ENCODE data around the gene SLC16A1.
"Not testable (repeated sequence)": the region's sequence is repeated elsewhere in the genome, so short reads cannot be mapped to it uniquely, and the experiment has no call there.

SLC16A1 gene

DNA sequence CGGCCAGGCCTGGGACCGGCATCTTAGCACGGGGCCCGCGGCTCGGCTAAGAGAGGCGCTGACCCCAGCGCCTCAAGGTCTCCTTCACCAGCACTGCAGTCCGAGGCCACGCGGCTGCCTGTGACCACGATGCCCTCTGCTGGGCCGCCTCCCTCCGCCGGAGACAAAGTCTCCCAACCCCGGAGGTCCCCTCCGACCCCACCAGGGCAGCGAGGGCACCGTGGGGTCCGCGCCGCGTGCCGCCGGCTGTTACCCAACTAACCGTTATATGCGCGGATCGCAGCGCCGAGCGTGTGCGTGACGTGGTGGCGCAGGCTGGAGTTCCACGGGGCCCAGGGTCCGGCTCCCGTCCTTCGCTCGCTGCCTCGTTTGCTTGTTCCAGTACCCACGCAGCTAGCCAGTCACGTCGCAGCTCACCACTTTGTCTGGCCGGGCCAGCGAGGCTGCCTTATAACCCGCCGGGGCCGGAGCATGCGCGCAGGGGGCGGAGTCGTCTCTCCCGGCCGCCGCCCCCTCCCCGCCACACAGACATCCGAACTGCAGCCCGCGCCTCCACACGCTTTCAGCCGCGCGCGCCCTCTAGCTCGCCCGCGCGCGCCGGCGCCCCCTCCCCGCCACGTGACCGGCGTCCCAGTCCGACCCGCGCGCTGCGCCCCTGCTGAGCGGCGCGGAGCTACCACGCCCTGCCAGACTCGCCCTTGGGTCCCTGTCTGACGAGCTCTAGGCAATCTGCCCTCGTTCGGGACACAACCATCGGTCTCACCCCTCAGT is at the start of gene SLC16A1:
SLC16A1 (minus strand) TSS at position 424 of the 771 bp plus-strand sequence. CDS start 26,888 bp downstream, outside the sequence.
- peak; percentile 91 for DNase-seq

DNA sequence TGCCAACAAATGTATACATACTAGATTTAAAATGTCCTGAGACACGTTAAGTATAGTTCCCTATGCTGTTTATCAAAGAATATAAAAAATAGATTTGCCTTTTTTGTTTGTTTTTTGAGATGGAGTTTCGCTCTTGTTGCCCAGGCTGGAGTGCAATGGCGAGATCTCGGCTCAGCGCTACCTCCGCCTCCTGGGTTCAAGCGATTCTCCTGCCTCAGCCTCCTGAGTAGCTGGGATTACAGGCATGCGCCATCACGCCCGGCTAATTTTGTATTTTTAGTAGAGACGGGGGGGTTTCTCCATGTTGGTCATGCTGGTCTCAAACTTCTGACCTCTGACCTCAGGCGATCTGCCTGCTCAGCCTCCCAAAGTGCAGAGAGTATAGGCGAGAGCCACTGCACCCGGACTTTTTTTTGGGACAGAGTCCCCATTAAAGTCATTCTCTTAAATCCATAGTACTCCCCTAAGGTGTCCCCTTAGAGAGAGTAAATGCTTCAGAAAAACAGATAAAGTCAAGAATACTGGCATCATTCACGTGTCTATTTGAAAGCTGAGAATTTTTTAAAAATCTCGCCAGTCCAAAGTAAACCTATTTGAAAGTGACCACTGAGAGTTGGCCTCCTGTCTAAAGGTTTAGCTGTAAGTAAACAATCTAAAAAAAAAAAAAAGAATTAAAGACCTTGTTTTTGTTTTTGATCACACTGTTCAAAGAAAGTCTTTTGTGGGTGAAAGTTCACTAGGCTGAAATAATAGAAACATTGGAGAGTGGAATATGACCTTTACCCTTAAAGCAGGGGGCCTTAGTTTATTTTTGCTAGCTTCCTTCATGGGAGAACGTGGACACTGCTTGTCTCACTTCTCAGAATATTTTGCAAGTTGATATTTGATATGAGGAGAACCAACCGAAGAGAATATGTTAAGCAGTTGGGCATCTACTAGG is 48.0 kb upstream of the SLC16A1 start:
- DNase-seq = no peak

- no peak for DNase-seq
These were observed 46.3 kb upstream of the SLC16A1 start for GRCh38 chr1:113002297-113002696.

GRCh38 chr1:112998592-112999235 is 42.7 kb upstream of the SLC16A1 start:
- DNase-seq = no peak

DNA sequence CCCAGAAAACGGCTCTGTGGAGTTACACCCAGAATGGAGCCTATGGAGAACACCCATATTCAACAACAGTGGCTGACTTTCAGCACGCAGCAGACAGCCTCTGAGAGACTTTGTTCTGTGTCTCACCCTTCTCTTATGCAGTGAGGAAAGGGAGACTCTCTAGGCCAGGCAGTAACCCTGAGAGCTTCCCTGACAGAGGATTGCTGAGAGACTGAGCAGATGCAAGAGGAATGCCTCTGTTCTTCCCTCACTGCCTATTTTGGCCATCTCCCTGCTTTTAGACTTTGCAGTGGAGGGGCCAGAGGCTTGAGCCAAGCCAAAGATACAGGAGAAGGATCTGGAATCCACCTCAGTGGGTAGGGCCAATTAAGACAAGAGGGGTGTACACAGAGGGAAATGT is 41.8 kb upstream of the SLC16A1 start:
- DNase-seq = no peak

GRCh38 chr1:112995890-112996289 is 39.9 kb upstream of the SLC16A1 start:
- DNase-seq = no peak

DNA sequence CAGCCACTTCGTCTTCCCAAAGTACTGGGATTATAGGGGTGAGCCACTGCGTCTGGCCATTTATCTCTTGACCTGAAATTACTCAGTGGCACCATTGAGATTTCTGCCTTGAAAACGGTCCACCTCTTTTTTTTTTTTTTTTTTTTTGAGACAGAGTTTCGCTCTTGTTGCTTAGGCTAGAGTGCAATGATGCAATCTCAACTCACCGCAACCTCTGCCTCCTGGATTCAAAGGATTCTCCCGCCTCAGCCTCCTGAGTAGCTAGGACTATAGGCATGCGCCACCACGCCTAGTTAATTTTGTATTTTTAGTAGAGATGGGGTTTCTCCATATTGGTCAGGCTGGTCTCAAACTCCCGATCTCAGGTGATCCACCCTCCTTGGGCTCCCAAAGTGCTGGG is 39.0 kb upstream of the SLC16A1 start:
- not testable (repeated sequence) for DNase-seq

GRCh38 chr1:112992780-112993179 is 36.8 kb upstream of the SLC16A1 start:
- DNase-seq = no peak

DNA sequence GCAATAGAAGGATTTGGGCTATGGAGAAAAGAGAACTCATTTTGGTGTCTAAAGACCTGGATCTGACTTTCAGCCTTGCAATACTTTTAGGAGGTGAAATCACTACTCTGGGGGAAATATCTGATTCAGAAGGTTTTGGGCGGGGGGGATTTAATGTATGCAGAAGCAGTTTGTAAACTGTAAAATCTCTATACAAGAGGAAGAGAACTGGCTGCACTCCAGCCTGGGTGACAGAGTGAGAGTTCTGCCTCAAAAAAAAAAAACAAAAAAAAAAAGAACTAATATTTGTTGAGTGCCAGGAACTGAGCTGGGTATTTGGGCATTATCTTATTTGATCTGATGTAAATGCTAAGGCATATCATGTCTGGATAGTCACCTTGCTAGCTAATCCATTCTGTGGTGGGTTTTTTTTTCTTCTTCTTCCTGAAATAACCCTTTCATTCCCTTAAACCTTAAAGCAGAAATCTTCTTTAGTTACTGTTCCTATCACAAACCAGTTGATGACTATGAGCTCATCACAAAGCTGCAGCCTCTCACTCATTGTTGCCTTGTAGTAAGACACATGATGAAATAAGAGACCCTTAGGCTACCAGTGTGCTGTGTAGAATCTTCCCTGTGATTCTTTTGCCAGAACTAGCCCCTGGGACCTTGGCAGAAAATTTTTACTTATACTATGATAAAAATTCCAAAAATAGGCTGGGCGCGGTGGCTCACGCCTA is 35.6 kb upstream of the SLC16A1 start:
- DNase-seq = no peak

DNA sequence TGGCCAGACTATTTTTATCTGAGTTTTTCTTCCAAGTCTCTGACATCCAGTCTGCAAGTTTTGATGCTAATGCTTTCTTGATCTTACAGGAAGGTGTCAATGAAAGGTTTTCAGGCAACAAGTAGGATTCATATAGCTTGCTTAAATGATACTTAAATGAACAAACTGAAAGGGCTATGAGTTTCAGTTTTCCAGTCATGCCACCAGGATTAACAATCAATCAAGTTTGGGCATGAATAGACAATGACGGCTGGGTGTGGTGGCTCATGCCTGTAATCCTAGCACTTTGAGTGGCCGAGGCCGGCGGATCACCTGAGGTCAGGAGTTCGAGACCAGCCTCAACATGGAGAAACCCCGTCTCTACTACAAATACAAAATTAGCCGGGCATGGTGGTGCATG is 34.3 kb upstream of the SLC16A1 start:
- DNase-seq = no peak

DNA sequence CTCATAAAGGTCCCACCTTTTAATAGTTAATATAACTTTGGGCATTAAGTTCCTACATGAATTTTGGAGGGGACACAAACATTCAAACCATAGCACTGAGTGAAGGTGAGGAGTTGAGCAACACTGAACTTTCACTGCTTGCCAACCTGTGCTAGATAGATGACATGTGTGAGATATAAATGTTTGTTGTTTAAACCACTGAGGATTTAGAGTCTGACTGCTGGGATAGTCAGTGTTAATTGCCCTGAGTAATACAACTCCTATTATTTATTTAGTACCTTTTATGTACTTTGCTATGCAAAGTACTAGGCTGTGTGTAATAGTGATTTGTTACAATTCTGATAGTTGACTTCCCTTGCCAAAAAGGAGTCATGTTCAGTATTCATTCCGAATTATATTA is 32.4 kb upstream of the SLC16A1 start:
- no peak for DNase-seq

DNA sequence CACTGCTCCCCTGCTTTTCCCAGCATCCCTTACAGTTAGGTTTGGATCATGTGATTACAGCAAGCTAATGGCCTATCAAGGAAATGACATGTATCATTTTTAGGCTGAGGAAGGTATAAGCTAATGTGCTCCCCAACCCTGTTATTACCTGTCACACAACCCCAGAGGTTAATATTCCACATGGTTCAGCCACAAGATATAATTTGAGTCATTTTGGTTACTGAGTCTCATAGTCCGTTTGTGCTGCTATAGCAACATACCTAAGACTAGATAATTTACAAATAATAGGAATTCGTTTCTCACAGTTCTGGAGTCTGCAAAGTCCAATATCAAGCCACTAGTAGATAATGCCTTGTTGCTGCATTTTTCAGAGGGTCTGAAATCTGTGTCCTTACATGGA is 29.1 kb upstream of the SLC16A1 start:
- DNase-seq = no peak

DNA sequence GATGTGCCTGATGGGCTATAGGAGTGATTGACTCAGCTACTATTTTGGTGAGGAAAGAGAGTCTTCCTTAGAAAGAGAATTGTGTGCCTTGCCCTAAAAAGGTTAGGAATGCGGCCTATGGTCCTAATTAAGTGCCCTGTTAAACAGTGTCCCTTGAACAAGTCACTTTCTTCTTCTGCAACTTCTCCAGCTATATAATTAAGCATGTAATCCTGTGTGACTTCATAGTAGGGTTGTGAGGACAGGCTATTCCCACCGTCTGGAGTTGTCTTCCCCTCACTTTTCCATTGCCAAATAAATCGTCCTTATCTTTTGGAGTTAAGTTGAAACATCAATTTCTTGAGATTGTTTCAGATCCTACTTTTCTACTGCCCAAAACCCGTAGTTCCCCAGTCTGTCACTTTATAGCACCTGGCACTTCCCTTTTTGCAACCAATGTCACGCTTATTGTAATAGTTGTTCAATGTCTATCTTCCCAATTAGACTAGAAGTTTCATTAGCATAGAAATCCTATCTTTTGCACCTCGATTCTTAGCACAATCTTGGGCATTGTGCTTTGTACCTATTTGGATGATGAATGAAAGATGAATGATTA is 27.6 kb upstream of the SLC16A1 start:
- no peak for DNase-seq

DNA sequence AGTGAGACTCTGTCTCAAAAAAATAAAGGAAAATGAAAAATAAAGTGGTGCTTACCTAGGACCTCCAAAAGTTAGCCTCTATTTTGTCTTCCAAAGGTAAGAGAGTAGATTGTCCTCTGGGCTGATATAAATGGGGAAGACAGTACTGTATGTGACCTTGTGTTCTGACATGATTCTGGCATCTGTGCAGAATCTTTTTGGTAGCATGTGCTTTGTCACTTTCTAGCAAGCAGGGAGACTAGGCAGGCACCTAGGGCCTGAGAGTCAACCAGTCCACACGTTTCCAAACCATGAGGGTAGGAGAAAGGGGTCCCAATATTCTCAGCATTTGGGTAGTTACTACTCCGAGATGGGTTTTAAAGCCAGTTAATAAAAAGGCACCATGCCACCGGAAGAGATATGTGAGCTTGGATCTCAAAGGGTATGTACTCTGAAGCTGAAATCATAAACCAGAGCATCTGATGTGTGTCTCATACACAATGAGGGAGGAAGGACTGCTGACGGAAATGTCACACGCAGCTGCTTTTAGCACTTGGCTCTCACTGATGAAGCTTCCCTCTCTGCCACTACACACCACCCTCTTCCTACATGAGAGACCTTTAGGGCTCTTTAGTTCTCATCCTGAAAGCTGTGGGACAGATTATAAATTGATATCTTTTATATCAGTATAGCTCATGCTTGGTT is 27.0 kb upstream of the SLC16A1 start:
- no peak for DNase-seq

- no peak for DNase-seq
These were observed 26.3 kb upstream of the SLC16A1 start for GRCh38 chr1:112982328-112982727.

DNA sequence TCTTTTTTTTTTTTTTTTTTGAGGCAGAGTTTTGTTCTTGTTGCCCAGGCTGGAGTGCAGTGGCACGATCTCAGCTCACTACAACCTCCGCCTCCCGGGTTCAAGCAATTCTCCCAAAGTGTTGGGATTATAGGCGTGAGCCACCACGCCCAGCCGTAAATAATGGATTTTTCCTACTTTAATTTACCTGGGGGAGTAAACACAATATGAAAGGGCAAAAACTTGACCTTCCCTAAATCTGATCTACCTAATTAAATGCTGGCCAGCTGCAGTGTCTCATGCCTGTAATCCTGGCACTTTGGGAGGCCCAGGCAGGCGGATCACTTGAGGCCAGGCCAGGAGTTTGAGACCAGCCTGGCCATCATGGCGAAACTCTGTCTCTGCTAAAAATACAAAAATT is 25.8 kb upstream of the SLC16A1 start:
- DNase-seq = not testable (repeated sequence)

- no peak for DNase-seq
These were observed 25.4 kb upstream of the SLC16A1 start for GRCh38 chr1:112981426-112981825.

GRCh38 chr1:112975336-112975735 is 19.3 kb upstream of the SLC16A1 start:
- no peak for DNase-seq

DNA sequence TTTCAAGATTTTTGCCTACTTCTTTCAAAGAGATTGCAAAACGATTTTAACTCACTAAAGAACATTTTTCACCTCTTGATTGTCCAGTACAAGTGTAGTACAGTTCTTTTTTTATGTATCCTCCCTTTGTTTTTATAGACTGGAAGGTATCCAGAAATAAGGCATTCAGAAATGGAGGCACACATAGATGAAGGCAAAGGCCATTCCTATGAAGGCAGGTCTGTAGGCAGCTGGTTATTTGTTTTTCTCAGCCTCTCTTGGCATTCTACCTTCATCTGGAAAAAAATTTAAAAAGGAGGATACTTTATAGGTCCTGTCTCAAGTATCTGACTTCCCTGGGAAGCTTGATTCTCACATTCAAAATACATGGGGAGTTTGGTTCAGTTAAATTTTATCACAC is 18.6 kb upstream of the SLC16A1 start:
- no peak for DNase-seq

- no peak for DNase-seq
These were observed 17.8 kb upstream of the SLC16A1 start for GRCh38 chr1:112973788-112974187.

DNA sequence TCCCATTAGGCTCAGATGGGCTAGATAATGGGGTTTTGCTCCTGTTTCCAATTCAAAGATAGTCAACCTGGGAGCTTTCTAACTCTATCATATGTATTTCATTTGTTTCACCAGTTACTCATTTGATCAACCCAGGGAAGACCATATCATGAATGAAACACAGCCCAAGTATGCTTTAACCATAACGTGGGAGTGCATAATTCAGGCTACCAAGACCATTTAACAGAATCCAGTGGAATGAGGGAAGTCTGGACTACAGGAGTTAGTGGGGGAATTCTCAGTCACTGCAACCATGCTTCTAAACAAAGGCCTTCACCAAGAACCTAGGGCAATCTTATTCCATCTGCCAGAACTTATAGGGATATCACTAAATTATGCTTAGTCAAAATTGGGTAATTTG is 15.0 kb upstream of the SLC16A1 start:
- DNase-seq = no peak

- no peak for DNase-seq
These were observed 8.4 kb upstream of the SLC16A1 start for GRCh38 chr1:112964347-112964746.
